ENCODE data around the gene HMGN5.

The HMGN5 gene

GRCh38 chrX:81120258-81120935 lies 81.3 kb downstream of the HMGN5 start:
- no peak for DNase-seq (ENCODE audit: low read depth in 2 of 2)

- DNase-seq (ENCODE audit: low read depth in 2 of 2) = no peak
Observed at GRCh38 chrX:81114757-81115156, 87.0 kb downstream of the HMGN5 start.

DNA sequence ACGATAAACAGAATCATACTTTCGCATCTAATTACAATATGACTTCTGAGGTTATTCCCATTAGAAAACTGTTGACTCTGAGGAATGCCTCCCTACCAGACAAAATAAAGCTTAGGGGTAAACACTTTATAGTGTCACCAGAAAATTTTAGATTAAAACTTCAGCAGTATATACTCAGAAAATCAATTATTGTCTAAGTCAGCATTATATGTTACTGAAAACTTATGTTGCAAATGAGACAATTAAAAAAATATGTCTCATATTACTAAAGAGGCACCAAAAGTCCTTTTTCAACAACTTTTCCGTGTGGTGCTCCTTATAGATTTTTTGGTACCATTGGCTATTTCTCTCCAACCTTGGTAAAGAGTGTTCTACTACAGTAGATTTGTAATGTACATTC lies 91.4 kb downstream of the HMGN5 start:
- DNase-seq (ENCODE audit: low read depth in 2 of 2) = no peak

GRCh38 chrX:81082649-81083048 lies 119.1 kb downstream of the HMGN5 start:
- no peak for DNase-seq (ENCODE audit: low read depth in 2 of 2)
